Measurements from ENCODE around the gene ZC3H14.

The ZC3H14 gene

DNA sequence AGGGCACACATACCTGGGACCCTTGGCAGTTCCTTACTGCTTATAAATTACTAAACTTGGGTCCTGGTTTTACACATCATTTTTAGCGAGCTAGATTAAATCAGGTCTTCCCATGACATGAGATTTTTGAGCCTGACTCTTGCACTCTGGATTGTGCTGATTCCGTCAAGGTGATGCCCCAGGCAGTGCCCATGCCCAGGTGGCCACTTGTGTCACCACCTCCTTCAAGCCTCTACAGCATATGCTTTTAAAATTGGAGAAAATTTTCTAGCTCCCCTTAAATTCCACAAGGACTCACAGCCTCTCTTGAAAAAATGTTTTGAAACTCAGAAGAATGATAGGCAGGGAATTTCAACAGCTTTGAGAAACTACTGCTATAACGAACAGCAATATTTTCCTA is 17.6 kb upstream of the ZC3H14 start:
- TF ChIP-seq, protein P1, sequence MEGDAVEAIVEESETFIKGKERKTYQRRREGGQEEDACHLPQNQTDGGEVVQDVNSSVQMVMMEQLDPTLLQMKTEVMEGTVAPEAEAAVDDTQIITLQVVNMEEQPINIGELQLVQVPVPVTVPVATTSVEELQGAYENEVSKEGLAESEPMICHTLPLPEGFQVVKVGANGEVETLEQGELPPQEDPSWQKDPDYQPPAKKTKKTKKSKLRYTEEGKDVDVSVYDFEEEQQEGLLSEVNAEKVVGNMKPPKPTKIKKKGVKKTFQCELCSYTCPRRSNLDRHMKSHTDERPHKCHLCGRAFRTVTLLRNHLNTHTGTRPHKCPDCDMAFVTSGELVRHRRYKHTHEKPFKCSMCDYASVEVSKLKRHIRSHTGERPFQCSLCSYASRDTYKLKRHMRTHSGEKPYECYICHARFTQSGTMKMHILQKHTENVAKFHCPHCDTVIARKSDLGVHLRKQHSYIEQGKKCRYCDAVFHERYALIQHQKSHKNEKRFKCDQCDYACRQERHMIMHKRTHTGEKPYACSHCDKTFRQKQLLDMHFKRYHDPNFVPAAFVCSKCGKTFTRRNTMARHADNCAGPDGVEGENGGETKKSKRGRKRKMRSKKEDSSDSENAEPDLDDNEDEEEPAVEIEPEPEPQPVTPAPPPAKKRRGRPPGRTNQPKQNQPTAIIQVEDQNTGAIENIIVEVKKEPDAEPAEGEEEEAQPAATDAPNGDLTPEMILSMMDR (IDR thresholded peaks at IDR 0.05; ENCODE audit: low read depth, low read length), result no peak

DNA sequence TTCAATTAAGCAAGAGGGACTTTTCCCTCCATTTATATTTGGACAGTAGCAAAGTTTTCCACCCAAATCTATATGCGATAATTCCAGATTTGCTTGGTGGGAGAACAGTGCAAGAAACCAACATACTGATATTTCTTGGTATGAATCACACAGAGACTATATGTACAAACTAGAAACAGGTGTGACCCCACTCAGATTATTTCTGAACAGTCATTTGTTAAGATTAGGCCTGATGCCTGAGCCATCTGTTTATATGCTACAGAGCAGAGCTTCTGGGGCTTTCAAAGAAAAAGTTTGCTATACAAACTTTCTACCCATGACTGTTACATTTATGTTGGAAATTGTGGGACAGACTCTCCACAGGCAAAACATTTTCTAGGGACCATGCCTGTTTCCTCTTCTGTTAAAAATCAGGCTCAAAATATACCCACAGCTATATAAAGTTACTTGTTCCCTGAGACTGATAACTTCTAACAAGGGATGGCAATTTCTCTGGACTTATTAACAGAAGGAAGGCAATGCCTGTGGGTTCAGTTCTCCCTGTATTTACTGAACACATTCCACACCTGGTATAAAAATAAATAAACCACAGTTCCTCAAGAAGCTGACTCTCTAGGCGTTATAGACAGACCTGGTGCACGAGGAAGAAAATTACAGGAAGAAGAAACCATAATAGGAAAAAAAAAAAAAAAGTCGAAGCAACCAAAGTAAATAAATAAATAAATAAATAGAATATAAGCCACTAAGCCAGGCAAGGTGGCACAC is 16.0 kb upstream of the ZC3H14 start:
- no peak overlapping the region for H3K4me3 ChIP-seq (ENCODE audit: low read depth, low read length)
- TF ChIP-seq, protein P1 (IDR thresholded peaks at IDR 0.05; ENCODE audit: low read depth, low read length), result no peak

More for the DNA sequence above, 17.6 kb upstream of the ZC3H14 start:
- no peak overlapping the region for H3K4me3 ChIP-seq (ENCODE audit: low read depth, low read length)

DNA sequence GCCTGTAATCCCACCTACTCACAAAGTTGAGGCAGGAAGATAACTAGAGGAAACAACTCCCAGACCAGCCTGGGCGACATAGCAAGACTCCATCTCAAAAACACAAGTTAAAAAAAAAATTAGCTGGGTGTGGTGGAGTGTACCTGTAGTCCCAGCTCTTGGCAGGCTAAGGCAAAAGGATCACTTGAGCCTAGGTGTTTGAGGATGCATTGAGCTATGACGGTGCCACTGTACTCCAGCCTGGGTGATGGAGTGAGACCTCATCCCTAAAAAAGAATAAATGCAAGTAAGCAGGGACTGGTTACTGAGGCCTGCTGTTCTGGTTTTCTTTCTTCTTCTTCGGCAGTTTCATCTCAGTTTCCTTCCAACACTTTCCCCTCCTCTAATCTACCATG is 15.5 kb upstream of the ZC3H14 start:
- TF ChIP-seq, protein P1 (IDR thresholded peaks at IDR 0.05; ENCODE audit: low read depth, low read length), result no peak
- H3K4me3 ChIP-seq (ENCODE audit: low read depth, low read length), result no peak overlapping the region

DNA sequence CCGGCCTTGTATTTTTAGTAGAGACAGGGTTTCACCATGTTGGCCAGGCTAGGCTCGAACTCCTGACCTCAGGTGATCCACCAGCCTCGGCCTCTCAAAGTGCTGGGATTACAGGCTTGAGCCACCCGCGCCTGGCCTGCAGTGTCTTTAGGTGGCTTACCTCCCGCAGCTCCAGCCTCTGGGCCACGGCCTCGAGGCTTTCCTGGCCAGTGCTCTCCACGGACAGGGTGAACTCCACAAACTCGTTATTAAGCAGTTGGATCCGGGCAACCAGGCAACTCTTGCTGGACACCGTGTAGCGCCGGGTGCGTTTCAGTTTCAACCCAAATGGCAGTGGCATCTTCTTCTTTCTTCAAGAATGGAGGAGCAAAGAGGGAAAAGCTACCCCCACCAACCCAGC is 12.8 kb upstream of the ZC3H14 start:
- TF ChIP-seq, protein P1 (IDR thresholded peaks at IDR 0.05; ENCODE audit: low read depth, low read length), result no peak
- no peak overlapping the region for H3K4me3 ChIP-seq (ENCODE audit: low read depth, low read length)

DNA sequence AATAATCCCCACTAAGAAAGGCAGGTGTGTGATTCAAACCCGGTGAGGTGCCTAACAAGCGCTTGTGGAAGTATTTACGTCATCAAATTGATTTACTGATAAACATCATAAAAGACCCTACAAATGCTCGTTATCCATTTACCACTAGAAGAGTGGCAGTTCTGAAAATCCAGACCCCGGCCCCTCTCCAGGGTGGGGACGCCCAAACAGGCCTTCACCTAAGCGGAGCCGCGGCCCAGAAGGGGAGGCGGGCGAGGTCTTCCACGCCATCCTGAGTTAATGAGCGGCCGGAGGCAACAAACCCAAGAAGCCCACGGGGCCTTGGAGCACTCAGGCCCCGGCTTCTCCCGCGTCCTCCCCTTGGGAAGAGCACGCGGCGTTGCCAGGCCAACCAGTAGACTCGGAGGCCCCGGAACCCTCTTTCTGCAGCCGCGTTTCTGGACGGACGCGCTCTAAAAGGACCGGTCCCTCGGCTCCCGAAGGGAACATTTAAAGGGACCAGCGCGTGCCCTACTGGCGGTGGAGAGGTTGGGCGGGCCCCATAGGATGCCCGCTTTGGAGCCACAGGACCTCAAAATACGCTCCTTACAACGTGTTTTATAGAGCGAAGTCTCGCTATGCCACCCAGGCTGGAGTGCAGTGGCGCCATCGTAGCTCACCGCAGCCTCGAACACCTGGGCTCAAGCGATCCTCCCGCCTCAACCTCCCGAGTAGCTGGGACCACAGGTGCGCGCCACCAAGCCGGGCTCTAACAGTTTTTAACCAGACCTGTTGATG is 11.6 kb upstream of the ZC3H14 start:
- H3K4me3 ChIP-seq (ENCODE audit: low read depth, low read length), result peak overlapping the region; percentile 91

DNA sequence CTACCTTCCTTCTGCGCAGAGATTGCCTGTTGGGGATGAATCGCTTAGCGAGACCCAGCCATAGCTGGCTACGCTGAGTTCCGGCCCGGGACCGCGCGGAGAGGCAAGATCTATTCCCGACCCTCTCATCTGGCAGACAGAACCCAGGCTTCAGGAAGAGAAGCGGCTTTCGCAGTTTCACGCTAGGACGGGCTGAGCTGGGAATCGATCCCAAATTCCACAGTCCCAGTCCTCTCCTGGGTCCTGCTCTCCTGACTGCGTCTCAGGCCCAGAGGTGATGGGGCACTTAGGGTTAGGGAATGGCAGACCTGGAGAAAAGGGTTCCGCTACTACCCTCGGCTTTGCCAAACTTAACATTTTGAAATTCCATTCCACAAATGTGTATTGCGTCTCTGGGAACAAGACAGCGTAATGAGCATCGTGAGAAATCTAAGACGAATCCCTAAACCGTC is 10.8 kb upstream of the ZC3H14 start:
- peak overlapping the region; percentile 91 for H3K4me3 ChIP-seq (ENCODE audit: low read depth, low read length)
- TF ChIP-seq, protein P1 (IDR thresholded peaks at IDR 0.05; ENCODE audit: low read depth, low read length), result no peak

More for the DNA sequence above, 11.6 kb upstream of the ZC3H14 start:
- TF ChIP-seq, protein P1 (IDR thresholded peaks at IDR 0.05; ENCODE audit: low read depth, low read length), result peak; percentile 20; the same call in 1 of the 2 replicates

DNA sequence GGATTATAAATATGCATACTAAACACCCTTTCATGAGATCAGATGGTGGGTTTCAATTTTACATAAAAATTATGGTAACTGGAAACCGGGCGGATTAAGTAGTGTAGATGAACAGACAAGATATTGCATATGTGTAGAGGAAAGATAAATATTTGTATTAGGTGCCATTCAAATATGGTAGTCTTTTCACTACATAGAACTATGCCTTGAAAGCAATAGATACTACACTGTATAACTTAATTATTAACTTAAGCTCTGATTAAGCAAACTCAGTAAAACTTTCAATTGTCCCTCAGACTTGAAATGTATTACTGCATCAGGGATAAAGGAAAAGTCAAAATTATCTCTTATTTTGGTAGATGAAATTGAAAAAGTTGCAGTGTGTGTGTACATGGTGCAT is 10.0 kb upstream of the ZC3H14 start:
- TF ChIP-seq, protein P1 (IDR thresholded peaks at IDR 0.05; ENCODE audit: low read depth, low read length), result no peak
- H3K4me3 ChIP-seq (ENCODE audit: low read depth, low read length), result peak overlapping the region; percentile 91
